CD4-positive, alpha-beta T cell treated with Interleukin-15 for 4 hours (primary cell): ENCODE results near the gene TMEM273.

Experiments
- DNase-seq: peaks from one replicate; pipeline ENCODE4 v3.0.0-alpha.2; 2020; ENCODE audit warnings: low spot score

TMEM273 gene

GRCh38 chr10:49162761-49163310 lies 25.4 kb downstream of the TMEM273 start:
- no peak for DNase-seq

DNA sequence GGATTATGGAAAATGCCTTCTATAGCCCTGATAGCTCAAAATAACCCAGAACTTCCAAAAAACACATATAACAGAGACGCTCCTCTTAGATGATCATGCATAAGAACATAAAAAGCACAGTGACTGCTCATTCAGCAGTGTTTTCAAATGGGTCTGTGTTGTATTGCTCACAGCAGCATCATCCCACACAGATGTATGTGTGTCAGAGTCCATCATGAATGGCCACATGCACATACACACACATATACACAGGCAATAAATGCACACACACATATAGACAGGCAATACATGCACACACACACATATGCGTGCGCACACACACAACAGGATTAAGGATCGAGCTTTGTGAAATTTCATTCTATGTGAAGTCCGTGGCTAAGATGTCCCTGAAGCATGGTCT lies 26.1 kb downstream of the TMEM273 start:
- DNase-seq: no peak

DNA sequence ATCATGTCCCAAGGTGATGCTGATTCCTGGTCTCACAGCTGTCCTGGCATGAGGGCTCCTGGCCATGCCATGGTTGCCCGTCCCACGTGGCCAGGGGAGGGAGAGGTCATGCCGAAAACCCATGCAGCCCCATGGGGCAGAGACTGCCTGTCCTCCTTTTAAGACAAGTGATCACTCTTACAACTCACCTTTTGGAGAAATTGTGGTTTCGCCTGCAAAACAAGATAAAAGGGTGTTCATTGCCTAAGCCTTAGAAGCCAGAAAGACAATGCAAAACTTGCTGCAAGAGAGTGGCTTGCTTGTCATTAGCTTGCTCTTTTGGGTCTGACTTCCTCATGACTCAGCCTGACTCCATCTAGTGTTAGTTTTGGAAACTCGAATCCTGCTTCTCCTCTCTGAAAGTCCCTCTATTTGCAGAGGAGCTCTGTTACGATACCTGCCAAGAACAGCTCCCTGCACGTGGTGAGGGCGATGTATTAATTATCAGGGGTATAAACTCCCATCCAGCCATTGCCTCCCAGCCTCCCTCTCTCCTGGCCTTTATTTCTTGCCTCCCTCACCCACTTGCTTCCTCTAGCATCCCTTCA lies 26.7 kb downstream of the TMEM273 start:
- DNase-seq: no peak

DNA sequence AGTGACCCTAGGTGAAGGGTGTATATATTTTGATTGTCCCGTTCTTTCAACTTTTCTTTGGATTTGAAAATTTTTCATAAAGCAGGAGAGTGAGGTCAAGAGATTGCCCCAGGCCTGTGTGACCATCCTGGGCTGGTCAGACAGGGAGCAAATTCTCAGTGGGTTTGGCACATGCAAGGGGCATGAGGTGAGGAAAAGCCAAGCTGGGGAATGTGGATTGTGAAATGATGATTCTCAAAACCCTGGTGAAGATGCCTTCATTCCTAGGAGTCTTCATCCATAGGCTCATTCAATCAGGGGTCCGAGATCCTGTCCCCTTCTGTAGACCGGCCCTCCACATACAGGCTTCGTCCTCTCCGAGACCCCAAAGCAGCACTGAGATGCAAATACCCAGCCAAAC lies 27.4 kb downstream of the TMEM273 start:
- DNase-seq: no peak

GRCh38 chr10:49160110-49160509 lies 28.1 kb downstream of the TMEM273 start:
- no peak for DNase-seq

DNA sequence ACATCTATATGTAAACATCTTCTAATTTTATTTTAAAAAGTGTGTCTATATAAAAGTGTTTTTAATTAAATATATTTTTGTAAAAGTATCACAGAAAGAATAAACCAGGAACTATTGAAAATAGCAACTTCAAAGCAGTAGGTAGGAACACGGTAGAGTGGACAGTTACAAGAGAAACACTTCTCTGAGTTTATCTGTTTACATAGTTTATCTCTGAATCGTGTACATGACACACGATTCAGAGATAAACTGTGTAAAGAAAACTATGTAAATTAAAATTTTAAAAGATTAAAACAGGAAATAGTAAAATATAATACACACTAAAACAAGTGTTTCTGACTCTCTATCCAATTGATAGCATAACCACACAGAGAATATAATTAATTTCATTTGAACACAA lies 29.3 kb downstream of the TMEM273 start:
- DNase-seq: no peak

- DNase-seq: no peak
Measured at GRCh38 chr10:49158404-49158803, 29.8 kb downstream of the TMEM273 start.

GRCh38 chr10:49157229-49157628 lies 31.0 kb downstream of the TMEM273 start:
- no peak for DNase-seq

GRCh38 chr10:49154641-49155040 lies 33.5 kb downstream of the TMEM273 start:
- no peak for DNase-seq

- no peak for DNase-seq
Measured at GRCh38 chr10:49153971-49154370, 34.2 kb downstream of the TMEM273 start.

DNA sequence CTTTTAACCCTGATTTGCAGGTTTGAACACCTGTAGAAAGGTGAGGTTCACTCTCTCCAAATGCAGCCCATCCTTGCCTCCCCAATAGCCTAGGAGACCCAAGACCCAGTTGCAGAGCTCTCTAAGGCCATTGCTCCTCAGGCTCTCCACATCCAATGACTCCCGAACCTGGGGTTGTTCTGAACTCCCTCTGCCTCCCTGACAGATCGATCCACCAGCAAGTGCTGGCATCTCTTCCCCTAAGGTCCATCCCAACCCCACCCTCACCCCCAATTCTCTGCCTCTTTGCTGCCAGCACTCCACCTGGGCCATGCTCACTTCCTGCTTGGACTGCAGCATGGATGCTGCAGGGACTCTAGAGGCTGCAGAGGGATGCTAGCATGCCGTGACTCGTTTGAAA lies 35.1 kb downstream of the TMEM273 start:
- no peak for DNase-seq

GRCh38 chr10:49152663-49153062 lies 35.5 kb downstream of the TMEM273 start:
- DNase-seq: no peak

- DNase-seq: no peak
Measured at GRCh38 chr10:49152037-49152436, 36.2 kb downstream of the TMEM273 start.

- no peak for DNase-seq
Measured at GRCh38 chr10:49151481-49151880, 36.7 kb downstream of the TMEM273 start.

- no peak for DNase-seq
Measured at GRCh38 chr10:49151025-49151445, 37.2 kb downstream of the TMEM273 start.

DNA sequence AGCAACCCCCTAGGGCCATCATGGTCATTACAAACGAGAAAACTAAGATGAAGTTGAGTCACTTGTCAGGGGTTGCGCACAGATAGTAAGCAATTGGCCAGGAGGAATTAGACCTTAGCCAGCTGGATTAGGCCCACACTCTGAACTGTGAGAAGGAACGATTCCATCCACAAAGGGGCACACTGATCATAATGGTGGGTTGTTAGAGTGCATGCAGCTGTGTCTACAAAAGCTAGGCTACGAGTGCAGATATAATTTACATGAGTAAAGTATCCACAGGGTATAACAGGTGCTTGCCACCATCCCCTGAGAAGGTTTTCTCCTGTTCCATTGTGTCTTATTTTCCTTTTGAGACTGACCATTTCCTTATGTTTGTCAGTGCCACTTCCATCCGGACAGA lies 37.8 kb downstream of the TMEM273 start:
- no peak for DNase-seq

GRCh38 chr10:49149881-49150280 lies 38.3 kb downstream of the TMEM273 start:
- DNase-seq: no peak

DNA sequence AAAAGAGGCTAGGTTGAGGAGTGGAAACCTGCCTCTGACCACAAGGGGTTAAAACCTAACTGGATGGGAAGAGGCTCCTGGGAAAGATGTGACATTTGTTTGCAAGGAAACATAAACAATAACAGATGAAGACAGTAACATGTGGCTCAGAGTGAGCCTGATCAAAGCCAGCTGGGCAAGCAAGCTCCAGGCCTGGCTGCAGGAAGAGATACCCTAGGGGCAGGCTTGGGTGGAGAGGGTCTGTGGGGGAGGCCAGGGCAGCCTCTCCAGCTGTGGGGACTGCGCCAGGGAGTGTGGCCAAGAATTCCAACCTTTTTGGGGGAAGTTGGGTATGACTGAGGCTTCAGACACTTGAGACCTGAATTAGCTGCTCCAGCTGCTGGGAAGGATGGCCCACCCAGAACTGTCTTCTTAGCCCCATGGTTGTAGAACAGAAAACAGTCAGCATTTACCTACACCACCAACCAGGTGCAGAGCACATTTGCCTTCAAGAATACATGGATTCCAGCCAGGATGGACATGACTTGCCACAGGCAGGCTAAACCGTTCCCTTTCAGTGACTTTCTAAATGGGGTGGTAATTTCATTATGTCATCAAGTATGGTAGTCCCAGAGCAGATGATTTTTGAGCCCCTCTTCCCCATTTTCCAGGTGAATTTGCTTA lies 44.0 kb downstream of the TMEM273 start:
- DNase-seq: no peak

GRCh38 chr10:49143249-49143648 lies 44.9 kb downstream of the TMEM273 start:
- DNase-seq: no peak

DNA sequence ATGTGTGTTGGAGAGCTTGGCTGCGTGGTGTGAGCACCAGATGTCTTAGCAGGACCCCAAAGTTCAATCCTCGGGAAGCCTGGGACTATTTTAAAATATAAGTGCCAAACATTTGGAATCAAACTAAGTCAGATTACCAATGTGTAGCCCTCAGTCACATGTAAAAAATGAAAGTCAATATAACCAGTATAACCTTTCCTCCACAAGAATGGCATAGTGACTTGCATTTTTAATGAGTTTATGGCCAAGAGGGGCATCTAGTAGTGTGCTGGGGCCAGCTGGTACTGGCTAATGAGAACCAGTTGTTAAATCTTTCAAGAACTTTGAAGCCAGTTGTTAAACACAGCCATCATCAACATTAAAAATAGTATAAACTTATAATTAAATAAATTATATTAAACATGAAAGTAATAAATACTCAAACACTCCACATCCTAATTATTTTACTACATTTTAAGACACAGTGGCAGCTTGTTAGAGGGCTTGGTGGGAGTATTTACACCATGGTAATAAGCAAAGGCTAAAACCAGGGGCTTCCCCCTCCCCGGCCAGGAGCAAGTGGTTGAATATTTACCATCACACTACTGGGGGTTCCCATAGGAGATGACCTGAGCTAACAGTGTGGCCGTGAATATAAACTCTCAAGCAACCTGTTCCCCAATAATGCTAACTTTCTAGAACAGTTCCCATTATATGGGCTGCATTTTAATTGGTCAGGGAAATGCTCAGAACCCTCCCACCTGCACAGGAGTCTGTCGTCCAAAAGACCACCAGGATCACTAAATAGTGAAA lies 46.5 kb downstream of the TMEM273 start:
- no peak for DNase-seq

DNA sequence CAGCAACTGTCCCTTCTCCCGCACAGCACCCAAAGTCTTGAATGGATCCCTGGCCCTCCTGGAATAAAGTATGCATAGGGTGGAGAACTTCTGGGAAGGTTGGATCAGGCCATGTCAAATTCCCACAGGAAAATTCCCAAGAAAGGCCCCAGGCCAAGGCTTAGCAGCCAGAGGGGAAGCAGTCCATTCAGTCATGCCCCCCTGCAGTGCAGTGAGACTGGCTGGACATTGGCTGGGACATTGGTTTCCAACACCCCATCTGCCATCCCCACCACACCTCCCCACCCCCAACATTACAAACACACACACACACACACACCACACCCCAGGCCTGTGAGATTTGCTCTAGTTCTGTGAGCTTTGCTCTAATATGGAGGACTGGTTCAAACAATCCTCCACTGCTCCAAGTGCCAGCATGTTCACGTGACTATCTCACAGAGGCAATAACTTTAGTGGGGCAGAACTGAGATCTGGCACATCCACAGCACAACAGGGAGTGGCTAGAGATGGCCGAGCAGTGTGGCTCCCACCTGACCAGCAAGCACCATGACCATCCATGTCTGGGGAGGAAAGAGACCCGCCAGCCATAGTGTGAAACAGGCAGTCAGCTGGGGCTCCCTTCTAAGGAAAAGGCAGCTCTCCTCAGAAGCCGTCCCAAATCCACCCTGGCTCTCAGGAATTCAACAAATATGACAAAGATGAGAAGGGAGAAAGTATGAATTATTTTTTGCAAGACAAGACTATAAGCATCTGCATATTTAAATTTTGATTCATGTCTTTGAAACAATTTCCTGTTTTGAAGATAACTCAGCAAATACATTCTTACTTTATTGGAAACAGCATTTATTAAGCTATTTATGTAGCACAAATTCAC lies 47.6 kb downstream of the TMEM273 start:
- no peak for DNase-seq

DNA sequence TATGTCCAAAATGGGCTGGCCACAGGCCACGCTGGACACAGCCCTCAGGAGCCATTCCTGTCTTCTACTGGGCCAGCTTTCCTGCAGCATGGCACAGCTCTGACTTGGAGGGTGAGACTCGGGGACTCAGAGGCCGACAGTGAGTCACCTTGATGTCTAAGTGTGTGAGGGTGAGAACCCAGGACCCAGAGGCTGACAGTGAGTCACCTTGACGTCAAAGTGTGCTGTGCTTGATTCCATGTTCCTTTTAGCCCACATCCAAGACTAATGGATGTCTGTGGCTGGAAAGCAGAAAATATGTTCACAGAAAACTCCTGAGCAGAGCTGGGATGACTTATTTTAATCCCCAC lies 48.4 kb downstream of the TMEM273 start:
- DNase-seq: no peak
